SK-N-SH treated with all-trans-retinoic acid at 6 μM for 48 hours (cell line): ENCODE data around the gene ARHGEF10L.

Experiments used
- ATAC-seq: fragments of 200-7000 bp; cut with Tn5 transposase; 3 replicates; pipeline ENCODE4 v1.9.1; 2020; ENCODE audit warnings: mild to moderate bottlenecking, moderate library complexity
- ARNTL ChIP-seq: fragments of 450-650 bp; formaldehyde crosslinking; IDR thresholded peaks from 2 replicates; pipeline ENCODE4 v1.5.0; 2020; ENCODE audit warnings: low read depth, mild to moderate bottlenecking, moderate library complexity, borderline replicate concordance
- BACH2 ChIP-seq: fragments of 250-450 bp; sonication (Bioruptor Pico); IDR thresholded peaks from 2 replicates; pipeline ENCODE4 v1.9.0; 2021; ENCODE audit warnings: mild to moderate bottlenecking, borderline replicate concordance
- CSDC2 ChIP-seq: fragments of 250-450 bp; sonication (Bioruptor Pico); IDR thresholded peaks from 2 replicates; pipeline ENCODE4 v1.5.0; 2020; ENCODE audit warnings: mild to moderate bottlenecking, moderate library complexity
- ESRRG ChIP-seq: fragments of 250-450 bp; sonication (Bioruptor Pico); IDR thresholded peaks from 2 replicates; pipeline ENCODE4 v1.6.1; 2021; ENCODE audit warnings: mild to moderate bottlenecking
- GLIS3 ChIP-seq: fragments of 250-450 bp; sonication (Bioruptor Pico); IDR thresholded peaks from 2 replicates; pipeline ENCODE4 v1.5.0; 2020; ENCODE audit warnings: mild to moderate bottlenecking, moderate library complexity
- OSR1 ChIP-seq: fragments of 250-450 bp; sonication (Bioruptor Pico); IDR thresholded peaks from 2 replicates; pipeline ENCODE4 v1.8.0; 2022; ENCODE audit warnings: moderate library complexity, mild to moderate bottlenecking, inconsistent platforms
- PPARA ChIP-seq: fragments of 250-450 bp; sonication (Bioruptor Pico); IDR thresholded peaks from 2 replicates; pipeline ENCODE4 v1.5.0; 2020; ENCODE audit warnings: mild to moderate bottlenecking, borderline replicate concordance
- RARB ChIP-seq: fragments of 250-450 bp; sonication (Bioruptor Pico); IDR thresholded peaks from 2 replicates; pipeline ENCODE4 v1.8.0; 2021; ENCODE audit warnings: mild to moderate bottlenecking, moderate library complexity
- SNAI2 ChIP-seq: fragments of 250-450 bp; sonication (Bioruptor Pico); IDR thresholded peaks from 2 replicates; pipeline ENCODE4 v1.5.0; 2020; ENCODE audit warnings: mild to moderate bottlenecking, moderate library complexity
- TCF4 ChIP-seq: fragments of 250-450 bp; sonication (Bioruptor Pico); IDR thresholded peaks from 2 replicates; pipeline ENCODE4 v1.8.0; 2021; ENCODE audit warnings: mild to moderate bottlenecking, moderate library complexity, borderline replicate concordance
- TOX ChIP-seq: fragments of 250-450 bp; sonication (Bioruptor Pico); IDR thresholded peaks from 2 replicates; pipeline ENCODE4 v1.8.0; 2021; ENCODE audit warnings: mild to moderate bottlenecking, moderate library complexity, borderline replicate concordance
- ZFP3 ChIP-seq: fragments of 250-450 bp; sonication (Bioruptor Pico); IDR thresholded peaks from 2 replicates; pipeline ENCODE4 v1.5.0; 2020; ENCODE audit warnings: mild to moderate bottlenecking, moderate library complexity
- ZNF565 ChIP-seq: fragments of 450-650 bp; formaldehyde crosslinking; conservative IDR thresholded peaks from 2 replicates; pipeline ENCODE4 v1.5.0; 2020; ENCODE audit warnings: low read depth, mild to moderate bottlenecking, moderate library complexity
- ZNF70 ChIP-seq: fragments of 450-650 bp; formaldehyde crosslinking; IDR thresholded peaks from 2 replicates; pipeline ENCODE4 v1.5.0; 2020; ENCODE audit warnings: mild to moderate bottlenecking, moderate library complexity
- ZNF8 ChIP-seq: fragments of 450-650 bp; formaldehyde crosslinking; IDR thresholded peaks from 2 replicates; pipeline ENCODE4 v1.5.0; 2020; ENCODE audit warnings: mild to moderate bottlenecking, moderate library complexity
- TF ChIP-seq, protein P1 (sequence below): fragments of 250-450 bp; sonication (Bioruptor Pico); IDR thresholded peaks from 2 replicates; pipeline ENCODE4 v1.5.0; 2020; ENCODE audit warnings: mild to moderate bottlenecking, moderate library complexity
- TF ChIP-seq, protein P2 (sequence below): fragments of 250-450 bp; sonication (Bioruptor Pico); IDR thresholded peaks from 2 replicates; pipeline ENCODE4 v1.8.0; 2021; ENCODE audit warnings: low read depth, mild to moderate bottlenecking, moderate library complexity, borderline replicate concordance
- TF ChIP-seq, protein P3 (sequence below): fragments of 250-450 bp; sonication (Bioruptor Pico); IDR thresholded peaks from 2 replicates; pipeline ENCODE4 v1.8.0; 2020; ENCODE audit warnings: mild to moderate bottlenecking, moderate library complexity, borderline replicate concordance
- TF ChIP-seq, protein P4 (sequence below): fragments of 250-450 bp; sonication (Bioruptor Pico); IDR thresholded peaks from 2 replicates; pipeline ENCODE4 v1.5.1; 2020; ENCODE audit warnings: low read depth, mild to moderate bottlenecking, moderate library complexity
- TF ChIP-seq, protein P5 (sequence below): fragments of 250-450 bp; sonication (Bioruptor Pico); IDR thresholded peaks from 2 replicates; pipeline ENCODE4 v1.5.1; 2021; ENCODE audit warnings: mild to moderate bottlenecking, moderate library complexity

The ARHGEF10L gene

DNA sequence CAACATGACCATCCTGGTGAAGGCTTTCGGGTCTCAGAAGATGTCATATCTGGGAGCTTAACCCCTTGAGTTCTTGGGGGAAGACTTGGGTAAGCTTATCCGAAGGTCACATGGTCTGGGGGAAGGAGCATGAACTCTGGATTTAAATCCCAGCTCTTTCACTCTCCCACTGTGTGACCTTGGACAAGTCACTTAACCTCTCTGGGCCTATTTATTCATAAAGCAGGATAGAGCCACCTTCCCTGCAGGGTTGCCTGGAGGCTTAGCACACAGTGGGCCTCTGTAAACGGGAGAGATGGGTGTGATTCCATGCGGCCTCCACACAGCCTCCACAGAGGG is 8.2 kb upstream of the ARHGEF10L start:
- TF ChIP-seq PPARA (CRISPR knock-in tag) = no peak
- no peak for TF ChIP-seq GLIS3 (CRISPR knock-in tag)
- TF ChIP-seq, protein P1, sequence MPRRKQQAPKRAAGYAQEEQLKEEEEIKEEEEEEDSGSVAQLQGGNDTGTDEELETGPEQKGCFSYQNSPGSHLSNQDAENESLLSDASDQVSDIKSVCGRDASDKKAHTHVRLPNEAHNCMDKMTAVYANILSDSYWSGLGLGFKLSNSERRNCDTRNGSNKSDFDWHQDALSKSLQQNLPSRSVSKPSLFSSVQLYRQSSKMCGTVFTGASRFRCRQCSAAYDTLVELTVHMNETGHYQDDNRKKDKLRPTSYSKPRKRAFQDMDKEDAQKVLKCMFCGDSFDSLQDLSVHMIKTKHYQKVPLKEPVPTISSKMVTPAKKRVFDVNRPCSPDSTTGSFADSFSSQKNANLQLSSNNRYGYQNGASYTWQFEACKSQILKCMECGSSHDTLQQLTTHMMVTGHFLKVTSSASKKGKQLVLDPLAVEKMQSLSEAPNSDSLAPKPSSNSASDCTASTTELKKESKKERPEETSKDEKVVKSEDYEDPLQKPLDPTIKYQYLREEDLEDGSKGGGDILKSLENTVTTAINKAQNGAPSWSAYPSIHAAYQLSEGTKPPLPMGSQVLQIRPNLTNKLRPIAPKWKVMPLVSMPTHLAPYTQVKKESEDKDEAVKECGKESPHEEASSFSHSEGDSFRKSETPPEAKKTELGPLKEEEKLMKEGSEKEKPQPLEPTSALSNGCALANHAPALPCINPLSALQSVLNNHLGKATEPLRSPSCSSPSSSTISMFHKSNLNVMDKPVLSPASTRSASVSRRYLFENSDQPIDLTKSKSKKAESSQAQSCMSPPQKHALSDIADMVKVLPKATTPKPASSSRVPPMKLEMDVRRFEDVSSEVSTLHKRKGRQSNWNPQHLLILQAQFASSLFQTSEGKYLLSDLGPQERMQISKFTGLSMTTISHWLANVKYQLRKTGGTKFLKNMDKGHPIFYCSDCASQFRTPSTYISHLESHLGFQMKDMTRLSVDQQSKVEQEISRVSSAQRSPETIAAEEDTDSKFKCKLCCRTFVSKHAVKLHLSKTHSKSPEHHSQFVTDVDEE (CRISPR knock-in tag) = no peak
- no peak for TF ChIP-seq ESRRG (CRISPR knock-in tag)
- TF ChIP-seq ZNF8 (CRISPR knock-in tag) = no peak
- no peak for TF ChIP-seq ARNTL (CRISPR knock-in tag)
- no peak for TF ChIP-seq RARB
- TF ChIP-seq ZNF70 (CRISPR knock-in tag) = no peak
- TF ChIP-seq, protein P2, sequence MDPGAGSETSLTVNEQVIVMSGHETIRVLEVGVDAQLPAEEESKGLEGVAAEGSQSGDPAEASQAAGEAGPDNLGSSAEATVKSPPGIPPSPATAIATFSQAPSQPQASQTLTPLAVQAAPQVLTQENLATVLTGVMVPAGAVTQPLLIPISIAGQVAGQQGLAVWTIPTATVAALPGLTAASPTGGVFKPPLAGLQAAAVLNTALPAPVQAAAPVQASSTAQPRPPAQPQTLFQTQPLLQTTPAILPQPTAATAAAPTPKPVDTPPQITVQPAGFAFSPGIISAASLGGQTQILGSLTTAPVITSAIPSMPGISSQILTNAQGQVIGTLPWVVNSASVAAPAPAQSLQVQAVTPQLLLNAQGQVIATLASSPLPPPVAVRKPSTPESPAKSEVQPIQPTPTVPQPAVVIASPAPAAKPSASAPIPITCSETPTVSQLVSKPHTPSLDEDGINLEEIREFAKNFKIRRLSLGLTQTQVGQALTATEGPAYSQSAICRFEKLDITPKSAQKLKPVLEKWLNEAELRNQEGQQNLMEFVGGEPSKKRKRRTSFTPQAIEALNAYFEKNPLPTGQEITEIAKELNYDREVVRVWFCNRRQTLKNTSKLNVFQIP (CRISPR knock-in tag) = no peak
- TF ChIP-seq BACH2 = no peak
- no peak for TF ChIP-seq SNAI2
- TF ChIP-seq, protein P3, sequence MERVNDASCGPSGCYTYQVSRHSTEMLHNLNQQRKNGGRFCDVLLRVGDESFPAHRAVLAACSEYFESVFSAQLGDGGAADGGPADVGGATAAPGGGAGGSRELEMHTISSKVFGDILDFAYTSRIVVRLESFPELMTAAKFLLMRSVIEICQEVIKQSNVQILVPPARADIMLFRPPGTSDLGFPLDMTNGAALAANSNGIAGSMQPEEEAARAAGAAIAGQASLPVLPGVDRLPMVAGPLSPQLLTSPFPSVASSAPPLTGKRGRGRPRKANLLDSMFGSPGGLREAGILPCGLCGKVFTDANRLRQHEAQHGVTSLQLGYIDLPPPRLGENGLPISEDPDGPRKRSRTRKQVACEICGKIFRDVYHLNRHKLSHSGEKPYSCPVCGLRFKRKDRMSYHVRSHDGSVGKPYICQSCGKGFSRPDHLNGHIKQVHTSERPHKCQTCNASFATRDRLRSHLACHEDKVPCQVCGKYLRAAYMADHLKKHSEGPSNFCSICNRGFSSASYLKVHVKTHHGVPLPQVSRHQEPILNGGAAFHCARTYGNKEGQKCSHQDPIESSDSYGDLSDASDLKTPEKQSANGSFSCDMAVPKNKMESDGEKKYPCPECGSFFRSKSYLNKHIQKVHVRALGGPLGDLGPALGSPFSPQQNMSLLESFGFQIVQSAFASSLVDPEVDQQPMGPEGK (CRISPR knock-in tag) = no peak
- TF ChIP-seq ZFP3 = no peak
- TF ChIP-seq, protein P4, sequence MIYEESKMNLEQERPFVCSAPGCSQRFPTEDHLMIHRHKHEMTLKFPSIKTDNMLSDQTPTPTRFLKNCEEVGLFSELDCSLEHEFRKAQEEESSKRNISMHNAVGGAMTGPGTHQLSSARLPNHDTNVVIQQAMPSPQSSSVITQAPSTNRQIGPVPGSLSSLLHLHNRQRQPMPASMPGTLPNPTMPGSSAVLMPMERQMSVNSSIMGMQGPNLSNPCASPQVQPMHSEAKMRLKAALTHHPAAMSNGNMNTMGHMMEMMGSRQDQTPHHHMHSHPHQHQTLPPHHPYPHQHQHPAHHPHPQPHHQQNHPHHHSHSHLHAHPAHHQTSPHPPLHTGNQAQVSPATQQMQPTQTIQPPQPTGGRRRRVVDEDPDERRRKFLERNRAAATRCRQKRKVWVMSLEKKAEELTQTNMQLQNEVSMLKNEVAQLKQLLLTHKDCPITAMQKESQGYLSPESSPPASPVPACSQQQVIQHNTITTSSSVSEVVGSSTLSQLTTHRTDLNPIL = no peak
- TF ChIP-seq ZNF565 (CRISPR knock-in tag) = no peak
- no peak for TF ChIP-seq CSDC2 (CRISPR knock-in tag)
- TF ChIP-seq, protein P5, sequence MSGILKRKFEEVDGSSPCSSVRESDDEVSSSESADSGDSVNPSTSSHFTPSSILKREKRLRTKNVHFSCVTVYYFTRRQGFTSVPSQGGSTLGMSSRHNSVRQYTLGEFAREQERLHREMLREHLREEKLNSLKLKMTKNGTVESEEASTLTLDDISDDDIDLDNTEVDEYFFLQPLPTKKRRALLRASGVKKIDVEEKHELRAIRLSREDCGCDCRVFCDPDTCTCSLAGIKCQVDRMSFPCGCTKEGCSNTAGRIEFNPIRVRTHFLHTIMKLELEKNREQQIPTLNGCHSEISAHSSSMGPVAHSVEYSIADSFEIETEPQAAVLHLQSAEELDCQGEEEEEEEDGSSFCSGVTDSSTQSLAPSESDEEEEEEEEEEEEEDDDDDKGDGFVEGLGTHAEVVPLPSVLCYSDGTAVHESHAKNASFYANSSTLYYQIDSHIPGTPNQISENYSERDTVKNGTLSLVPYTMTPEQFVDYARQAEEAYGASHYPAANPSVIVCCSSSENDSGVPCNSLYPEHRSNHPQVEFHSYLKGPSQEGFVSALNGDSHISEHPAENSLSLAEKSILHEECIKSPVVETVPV (CRISPR knock-in tag) = no peak
- ATAC-seq = no peak

DNA sequence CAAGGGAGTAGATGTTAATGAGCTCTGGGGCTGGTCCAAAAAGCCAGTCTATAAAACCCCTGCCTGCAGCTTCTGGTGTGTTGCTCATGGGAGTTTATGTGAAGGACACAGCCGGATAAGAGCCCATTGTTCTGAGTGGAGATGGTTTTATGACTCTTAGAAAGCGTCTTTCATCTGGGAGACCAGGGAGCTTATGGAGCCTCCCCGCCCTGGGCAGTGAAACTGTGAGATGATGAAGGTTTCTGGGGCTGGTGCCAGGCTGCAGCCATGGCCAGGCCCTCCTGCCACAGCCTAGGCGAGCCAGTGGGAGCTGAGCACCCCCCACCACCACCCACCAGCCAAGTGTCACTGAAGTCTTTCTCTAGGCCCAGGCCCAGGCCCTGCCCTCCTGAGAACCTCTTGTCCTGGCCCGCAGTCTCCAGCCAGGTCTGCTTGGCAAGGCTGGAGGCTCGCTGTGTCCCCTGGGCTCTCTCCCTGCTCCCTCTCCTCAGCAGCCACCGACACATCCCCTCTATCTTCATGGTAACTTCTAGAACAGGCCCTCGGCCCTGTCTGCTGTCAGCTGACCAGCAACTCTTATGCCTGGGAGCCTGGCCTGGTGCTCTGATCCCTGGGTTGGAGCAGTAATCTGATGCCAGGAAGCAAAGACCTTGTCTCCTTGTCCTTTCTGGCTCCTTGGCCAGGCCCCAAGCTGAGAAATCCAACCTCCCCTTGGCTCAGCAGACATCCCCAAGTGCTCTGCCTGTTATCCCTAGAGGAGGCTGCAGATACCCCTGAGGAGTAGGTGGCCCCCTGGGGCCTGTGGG is 7.6 kb upstream of the ARHGEF10L start:
- peak; percentile 88 for ATAC-seq
- TF ChIP-seq ZNF565 (CRISPR knock-in tag) (no peak), PPARA (CRISPR knock-in tag) (no peak), ARNTL (CRISPR knock-in tag) (no peak), CSDC2 (CRISPR knock-in tag) (no peak), TCF4 (no peak), GLIS3 (CRISPR knock-in tag) (no peak), TOX (CRISPR knock-in tag) (no peak), ZFP3 (no peak), ZNF70 (CRISPR knock-in tag) (no peak), BACH2 (no peak), OSR1 (no peak), RARB (no peak)
- TF ChIP-seq, protein P2 (CRISPR knock-in tag) = no peak
- TF ChIP-seq, protein P5 (CRISPR knock-in tag) = no peak
- TF ChIP-seq, protein P1 (CRISPR knock-in tag) = no peak
- TF ChIP-seq, protein P4 = no peak
